GM18505 (cell line): Measurements from ENCODE around the gene RASA4B.

Source experiments
- ATAC-seq: cut with Tn5 transposase; IDR thresholded peaks from one replicate; pipeline ENCODE4 v1.9.1; 2021; ENCODE audit not compliant: unreplicated experiment
- POLR2A ChIP-seq: IDR thresholded peaks from 4 replicates; pipeline ENCODE4 v1.6.1; 2011; ENCODE audit warnings: borderline replicate concordance; ENCODE audit not compliant: insufficient read depth, insufficient read length; ENCODE audit errors: extremely low read depth

Gene RASA4B

DNA sequence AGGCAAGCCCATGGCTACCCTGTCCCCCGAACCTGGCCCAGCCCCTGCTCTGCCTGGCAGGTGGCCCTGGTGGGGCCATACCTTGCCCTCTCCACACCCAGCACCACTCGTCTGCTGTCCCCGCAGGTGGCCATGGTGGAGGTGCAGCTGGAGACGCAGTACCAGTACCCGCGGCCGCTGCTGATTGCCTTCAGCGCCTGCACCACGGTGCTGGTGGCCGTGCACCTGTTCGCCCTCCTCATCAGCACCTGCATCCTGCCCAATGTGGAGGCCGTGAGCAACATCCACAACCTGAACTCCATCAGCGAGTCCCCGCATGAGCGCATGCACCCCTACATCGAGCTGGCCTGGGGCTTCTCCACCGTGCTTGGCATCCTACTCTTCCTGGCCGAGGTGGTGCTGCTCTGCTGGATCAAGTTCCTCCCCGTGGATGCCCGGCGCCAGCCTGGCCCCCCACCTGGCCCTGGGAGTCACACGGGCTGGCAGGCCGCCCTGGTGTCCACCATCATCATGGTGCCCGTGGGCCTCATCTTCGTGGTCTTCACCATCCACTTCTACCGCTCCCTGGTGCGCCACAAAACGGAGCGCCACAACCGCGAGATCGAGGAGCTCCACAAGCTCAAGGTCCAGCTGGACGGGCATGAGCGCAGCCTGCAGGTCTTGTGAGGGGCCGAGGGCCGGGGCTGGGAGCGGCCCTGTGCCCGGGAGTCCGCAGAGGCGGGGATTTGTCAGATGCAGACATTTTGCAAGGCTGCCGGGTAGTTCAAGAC is 71.0 kb downstream of the RASA4B start:
- no peak for ATAC-seq
- TF ChIP-seq POLR2A: no peak

DNA sequence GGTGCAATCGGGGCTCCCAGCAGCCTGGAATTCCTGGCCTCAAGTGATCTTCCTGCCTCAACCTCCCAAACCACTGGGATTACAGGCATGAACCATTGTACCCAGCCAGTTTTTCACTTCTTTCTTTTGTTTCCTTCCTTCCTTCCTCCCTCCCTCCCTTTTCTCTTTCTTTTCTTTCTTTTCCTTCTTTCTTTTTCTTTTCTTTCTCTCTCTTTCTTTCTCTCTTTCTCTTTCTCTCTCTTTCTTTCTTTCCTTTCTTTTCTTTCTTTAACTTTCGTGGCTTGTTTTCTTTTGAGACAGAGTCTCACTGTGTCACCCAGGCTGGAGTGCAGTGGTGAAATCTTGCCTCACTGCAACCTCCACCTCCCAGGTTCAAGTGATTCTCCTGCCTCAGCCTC is 71.9 kb downstream of the RASA4B start:
- no peak for ATAC-seq
- no peak for TF ChIP-seq POLR2A

DNA sequence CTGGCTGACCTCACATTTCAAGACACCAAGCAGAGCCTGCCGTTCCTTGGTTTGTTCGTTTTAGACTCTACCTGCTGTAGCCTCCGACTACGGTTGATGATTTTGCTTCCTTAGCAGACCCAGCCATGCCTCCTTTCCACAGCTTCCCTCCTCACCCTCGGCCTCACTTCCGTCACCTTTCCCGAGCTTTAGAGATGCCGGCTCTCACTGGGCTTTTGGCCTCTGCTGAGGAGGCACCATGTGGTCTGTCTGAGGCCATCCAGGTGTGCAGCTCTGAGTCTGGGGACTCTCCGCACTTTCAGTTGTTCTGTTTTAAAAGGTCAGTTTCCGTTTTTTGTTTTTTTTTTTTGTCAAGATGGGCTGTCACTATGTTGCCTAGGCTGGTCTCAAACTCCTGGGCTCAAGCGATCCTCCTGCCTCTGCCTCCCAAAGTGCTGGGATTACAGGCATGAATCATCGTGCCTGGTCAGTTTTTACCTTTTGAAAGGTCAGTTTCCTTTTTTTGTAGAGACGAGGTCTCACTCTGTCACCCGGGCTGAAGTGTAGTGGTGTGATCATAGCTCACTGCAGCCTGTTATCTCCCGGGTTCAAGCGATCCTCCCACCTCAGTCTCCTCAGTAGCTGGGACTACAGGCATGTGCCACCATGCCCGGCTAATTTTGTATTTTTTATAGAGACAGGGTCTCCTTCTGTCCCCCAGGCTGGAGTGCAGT is 72.5 kb downstream of the RASA4B start:
- peak; percentile 48 for TF ChIP-seq POLR2A
- ATAC-seq: no peak

DNA sequence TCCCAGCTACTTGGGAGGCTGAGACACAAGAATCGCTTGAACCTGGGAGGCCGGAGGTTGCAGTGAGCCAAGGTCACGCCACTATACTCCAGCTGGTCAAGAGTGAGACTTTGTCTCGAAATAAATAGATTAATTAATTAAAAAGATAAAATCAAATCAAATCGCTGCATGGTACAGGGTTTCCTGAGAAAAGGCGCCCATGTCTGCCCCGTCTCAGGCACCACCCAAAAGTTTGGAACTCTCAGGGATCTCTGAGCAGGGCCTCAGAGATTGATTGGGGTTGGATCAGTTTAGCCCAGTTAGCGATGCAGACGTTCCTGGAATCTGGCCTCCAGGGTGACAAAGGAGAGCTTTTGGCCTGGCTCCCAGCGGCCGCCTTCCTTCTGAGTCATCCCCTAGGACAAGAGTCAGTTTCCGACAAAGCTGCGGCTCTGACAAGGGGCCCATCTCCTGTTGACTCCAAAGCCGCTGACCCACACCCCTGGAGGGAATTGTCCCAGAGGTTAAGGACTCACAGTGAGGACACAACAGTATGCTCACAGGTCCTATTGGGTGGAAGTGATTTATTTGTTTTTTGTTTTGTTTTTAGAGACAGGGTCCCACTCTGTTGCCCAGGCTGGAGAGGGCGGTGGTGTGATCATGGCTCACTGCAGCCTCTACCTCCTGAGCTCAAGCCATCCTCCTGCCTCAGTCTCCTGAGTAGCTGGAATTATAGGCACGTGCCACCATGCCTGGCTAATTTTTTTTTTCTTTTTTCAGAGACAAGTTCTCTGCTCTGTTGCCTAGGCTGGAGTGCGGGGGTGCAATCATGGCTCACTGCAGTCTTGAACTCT is 77.4 kb downstream of the RASA4B start:
- no peak for TF ChIP-seq POLR2A
- no peak for ATAC-seq

DNA sequence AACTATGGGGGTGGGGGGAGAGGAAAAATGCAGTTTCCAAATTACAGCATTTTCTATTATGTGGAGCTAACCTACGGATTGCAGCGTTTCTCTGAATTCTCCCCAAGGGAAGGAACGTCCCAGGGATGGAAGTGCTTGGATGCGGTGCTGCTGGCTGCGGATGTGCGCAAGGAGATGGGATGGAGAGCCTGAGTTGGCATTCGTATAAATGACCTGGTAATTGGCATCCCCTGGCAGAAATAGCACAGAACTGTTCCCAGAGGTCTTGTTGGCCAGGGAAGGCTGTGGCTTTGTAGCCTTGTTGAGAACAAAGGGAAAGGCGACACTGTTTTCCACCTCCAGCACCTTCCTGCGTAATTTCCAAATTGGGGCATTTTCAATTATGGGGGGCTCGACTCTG is 81.5 kb downstream of the RASA4B start:
- TF ChIP-seq POLR2A: no peak
- ATAC-seq: no peak

DNA sequence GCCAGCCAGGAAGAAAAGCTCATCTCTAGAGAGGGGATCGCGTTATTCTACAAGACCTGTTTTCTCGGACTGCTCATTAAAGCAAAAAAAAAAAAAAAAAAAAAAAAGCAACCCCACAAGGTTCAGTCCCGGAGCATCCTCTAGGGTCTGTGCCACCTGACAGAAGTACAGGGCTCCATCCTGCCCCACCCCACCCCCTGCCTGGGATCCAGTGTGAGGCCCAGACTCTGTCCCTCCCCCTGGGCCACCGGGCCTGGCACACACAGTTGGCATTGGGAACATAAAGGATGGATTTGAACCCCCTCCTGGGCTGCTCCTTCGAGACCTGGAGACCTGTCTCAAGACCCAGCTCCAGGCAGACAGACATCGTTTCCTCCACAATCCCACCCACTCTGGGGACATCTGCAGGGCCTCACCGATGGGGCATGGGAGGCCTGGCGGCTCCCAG is 83.5 kb downstream of the RASA4B start:
- no peak for TF ChIP-seq POLR2A

DNA sequence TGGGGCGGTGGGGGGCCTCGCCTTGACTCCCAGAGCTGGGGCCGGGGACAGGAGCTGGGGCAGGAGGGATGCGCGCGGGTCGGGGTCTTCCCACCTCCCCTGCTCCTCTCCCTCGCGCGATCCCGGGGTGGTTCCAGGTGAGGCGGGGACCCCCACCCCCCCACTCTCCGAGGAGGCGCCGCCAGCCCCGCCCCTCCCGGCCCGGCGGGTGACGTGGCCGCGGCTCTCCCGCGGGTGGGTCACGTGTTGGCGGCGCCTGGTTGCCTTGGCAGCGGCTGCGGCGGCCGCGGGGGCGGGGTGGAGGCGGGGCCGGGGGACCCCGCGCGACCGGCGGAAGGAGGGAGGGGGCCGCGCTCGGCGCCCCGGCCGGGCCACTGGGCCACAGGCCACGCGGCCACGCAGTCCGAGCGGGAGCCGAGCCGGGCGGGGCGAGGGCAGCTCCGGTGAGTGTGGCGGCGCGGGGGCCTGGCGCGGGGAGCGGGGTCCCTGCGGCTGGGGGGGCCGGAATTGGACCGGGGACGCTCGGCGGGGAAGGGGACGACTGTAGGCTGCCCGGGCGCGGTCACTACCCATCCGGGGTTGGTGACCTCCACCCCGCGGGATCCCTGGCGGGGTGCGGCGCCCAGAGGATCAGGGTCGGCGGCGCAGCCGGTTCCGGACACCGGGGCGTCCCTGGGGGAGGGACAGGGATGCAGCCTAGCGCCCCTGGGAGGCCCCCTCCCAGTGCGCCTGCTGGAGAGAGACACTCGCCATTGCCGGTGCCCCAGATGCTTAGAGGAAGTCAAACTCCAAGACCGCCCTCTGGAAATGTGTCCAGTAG is 84.1 kb downstream of the RASA4B start, which contains the start of gene ORAI2:
Gene ORAI2, plus strand, starts transcription at position 357 of the 820 bp plus-strand sequence. CDS start 5,382 bp downstream, outside the sequence.
- TF ChIP-seq POLR2A: peak; percentile 52
- peak; percentile 58 for ATAC-seq

More for the DNA sequence above, 83.5 kb downstream of the RASA4B start:
- no peak for ATAC-seq
